ENCODE measurements around the gene KIF16B.

DNA sequence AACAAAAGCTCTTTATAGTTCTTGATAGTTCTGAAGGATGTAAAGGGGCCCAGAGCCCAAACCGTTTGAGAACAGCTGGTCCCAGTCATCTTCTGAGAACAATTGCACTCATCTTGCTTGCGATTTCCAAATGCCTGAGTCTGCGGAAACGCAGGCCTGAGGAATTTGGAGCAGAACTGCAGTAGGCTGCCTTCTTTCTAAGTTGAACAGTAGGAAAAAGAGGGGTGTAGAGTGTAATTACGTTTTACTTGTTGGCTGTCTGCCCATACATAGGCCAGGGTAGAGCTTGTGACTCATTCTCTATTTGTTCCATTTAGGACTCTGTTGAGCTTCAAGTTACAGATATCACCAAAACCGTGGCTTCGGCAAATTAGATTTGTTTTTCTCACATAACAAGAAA lies 42.0 kb upstream of the KIF16B start:
- TF ChIP-seq CTCF (IDR thresholded peaks at IDR 0.05) (no peak), POLR2A (IDR thresholded peaks at IDR 0.05) (no peak)
